Omental fat pad (tissue), 4 donors: Measurements from ENCODE around the gene SACM1L. TPM values are rescaled to one million over a fixed set of nuclear protein-coding genes. Genes with fewer than 3 reads are reported as not detected.

ENCODE experiments used
- ATAC-seq: fragments of 150-250 bp; one replicate; pipeline ENCODE4 v1.9.1; 2016; ENCODE audit warnings: mild to moderate bottlenecking, moderate library complexity; ENCODE audit not compliant: low FRiP score
- DNase-seq: peaks from one replicate; pipeline ENCODE4 v3.0.0-alpha.2; 2019; ENCODE audit warnings: low spot score
- total RNA-seq, 4 donors: library from RNA; depleted of rRNA; stranded (reverse); fragments of >200 nt; gene quantifications; one replicate each; pipeline ENCODE4 v1.1.0, GENCODE V29; 2016
- TF ChIP-seq, protein P1 (sequence below), 3 donors: fragments of 450-650 bp; IDR thresholded peaks; one replicate each; pipeline ENCODE4 v1.5.1; 2016 to 2017; ENCODE audit warnings: antibody characterized with exemption in 3 of 3, mild to moderate bottlenecking in 3 of 3, moderate library complexity in 2 of 3

SACM1L gene
- total RNA-seq, 4 donors from 2014 or later, result 36.9 to 63.4 (median 49.5) TPM

GRCh38 chr3:45758871-45759270 lies 69.7 kb downstream of the SACM1L start:
- TF ChIP-seq, protein P1, sequence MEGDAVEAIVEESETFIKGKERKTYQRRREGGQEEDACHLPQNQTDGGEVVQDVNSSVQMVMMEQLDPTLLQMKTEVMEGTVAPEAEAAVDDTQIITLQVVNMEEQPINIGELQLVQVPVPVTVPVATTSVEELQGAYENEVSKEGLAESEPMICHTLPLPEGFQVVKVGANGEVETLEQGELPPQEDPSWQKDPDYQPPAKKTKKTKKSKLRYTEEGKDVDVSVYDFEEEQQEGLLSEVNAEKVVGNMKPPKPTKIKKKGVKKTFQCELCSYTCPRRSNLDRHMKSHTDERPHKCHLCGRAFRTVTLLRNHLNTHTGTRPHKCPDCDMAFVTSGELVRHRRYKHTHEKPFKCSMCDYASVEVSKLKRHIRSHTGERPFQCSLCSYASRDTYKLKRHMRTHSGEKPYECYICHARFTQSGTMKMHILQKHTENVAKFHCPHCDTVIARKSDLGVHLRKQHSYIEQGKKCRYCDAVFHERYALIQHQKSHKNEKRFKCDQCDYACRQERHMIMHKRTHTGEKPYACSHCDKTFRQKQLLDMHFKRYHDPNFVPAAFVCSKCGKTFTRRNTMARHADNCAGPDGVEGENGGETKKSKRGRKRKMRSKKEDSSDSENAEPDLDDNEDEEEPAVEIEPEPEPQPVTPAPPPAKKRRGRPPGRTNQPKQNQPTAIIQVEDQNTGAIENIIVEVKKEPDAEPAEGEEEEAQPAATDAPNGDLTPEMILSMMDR (IDR thresholded peaks at IDR 0.05), result no peak
- DNase-seq (no peak), ATAC-seq (no peak)

DNA sequence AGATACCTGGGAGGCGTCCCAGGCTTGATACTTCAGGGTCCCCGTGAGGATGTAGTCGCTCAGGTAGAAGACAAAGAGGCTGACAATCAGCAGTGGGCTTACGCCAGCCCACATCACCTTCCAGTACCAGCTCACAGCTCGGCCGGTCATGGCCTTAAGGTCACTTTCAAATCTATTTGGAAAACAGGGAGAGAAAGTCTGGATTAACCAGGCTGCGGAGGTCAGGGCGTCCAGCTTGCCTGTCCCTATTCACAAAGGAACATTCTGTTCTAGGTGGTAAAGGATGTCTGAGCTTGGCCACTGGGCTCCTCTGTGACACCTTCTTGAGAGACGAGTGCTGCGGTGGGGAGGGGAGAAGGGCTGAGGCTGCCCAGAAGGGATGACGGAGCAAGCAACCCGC lies 70.7 kb downstream of the SACM1L start:
- DNase-seq, result no peak
- ATAC-seq, result no peak
- TF ChIP-seq, protein P1 (IDR thresholded peaks at IDR 0.05), result no peak

DNA sequence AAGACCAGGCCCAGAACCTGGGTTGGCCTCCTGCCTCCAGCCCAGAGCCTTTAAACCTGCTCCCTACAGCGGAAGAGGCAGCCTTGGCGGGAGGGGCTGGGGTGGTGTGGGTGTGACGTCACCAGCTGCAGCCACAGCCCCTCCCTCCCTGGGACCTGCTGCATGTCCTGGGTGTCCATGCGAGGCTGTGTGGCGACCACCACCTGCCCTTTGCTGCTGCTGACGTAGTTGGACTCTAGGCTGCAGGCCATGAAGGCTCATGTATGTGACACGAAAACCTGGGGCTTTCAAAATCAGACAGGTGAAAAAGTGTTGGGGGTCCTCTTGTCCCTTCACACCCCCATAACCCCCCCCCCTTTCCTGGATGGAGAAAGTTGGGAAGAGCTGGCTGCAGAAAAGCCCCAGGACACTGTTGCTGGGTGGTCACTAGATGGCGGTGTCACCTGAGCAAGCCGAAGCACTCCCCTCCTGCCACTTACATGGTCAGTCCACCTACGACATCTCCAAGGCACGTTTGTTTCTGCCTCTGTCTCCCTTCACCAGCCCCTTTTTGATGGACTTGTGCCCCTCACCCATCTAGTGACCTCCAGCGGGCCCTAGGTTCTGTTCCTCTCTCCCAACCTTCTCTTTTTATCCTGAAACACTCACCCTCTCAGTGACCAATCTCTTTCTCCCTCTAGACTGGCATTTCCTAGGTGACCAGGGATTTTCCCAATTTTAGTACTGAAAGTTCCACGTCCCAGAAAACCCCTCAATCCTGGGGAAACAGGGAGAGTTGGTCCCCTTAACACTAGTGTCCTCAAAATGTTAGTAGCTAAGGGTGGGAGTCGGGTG lies 71.9 kb downstream of the SACM1L start:
- ATAC-seq (peak; percentile 62), DNase-seq (no peak)
- TF ChIP-seq, protein P1 (IDR thresholded peaks at IDR 0.05), result no peak

- ATAC-seq (no peak), DNase-seq (no peak)
- TF ChIP-seq, protein P1 (IDR thresholded peaks at IDR 0.05), result no peak
Observed at GRCh38 chr3:45761831-45762230, 72.6 kb downstream of the SACM1L start.

GRCh38 chr3:45762647-45763302 lies 73.6 kb downstream of the SACM1L start:
- TF ChIP-seq, protein P1 (IDR thresholded peaks at IDR 0.05), result no peak
- no peak for DNase-seq
- no peak for ATAC-seq

GRCh38 chr3:45763303-45763675 lies 74.1 kb downstream of the SACM1L start:
- DNase-seq (no peak), ATAC-seq (no peak)
- TF ChIP-seq, protein P1 (IDR thresholded peaks at IDR 0.05), result no peak
